Daoy (cell line): ENCODE measurements around the gene ARHGEF37. TPM values are rescaled to one million over a fixed set of nuclear protein-coding genes. Genes with fewer than 3 reads are reported as not detected.
"Not testable (repeated sequence)": the region's sequence is repeated elsewhere in the genome, so short reads cannot be mapped to it uniquely, and the experiment has no call there.

ENCODE experiments used
- DNase-seq: peaks from one replicate; pipeline ENCODE4 v3.0.0-alpha.2; 2015; ENCODE audit warnings: low read depth
- total RNA-seq: library from RNA; depleted of rRNA; stranded (reverse); fragments of >200 nt; shearing (Covaris generic); gene quantifications from 2 replicates; pipeline ENCODE4 v1.2.3, GENCODE V29; 2014

Gene ARHGEF37
- total RNA-seq, 1 experiment from 2014 or later, result 0.69 TPM

- no peak for DNase-seq
Observed at GRCh38 chr5:149567226-149567625, 14.1 kb upstream of the ARHGEF37 start.

DNA sequence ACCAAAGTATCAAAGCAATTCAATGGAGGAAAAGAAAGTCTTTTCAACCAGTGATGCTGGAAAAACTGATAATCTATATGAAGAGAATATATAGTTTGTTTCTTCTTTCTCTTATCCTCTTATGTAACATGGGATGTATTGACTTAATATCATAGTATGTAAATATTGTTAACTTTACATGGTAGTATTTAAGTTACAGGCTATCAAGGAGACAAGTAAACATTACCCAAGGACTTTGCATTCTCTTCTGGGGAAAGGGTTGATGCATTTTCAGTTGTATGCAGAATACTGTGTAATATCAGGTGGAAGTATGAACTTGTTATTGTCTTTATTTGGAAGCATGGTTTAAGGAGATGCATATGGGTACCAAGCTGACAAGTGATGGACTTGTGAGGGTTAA lies 9.1 kb upstream of the ARHGEF37 start:
- no peak for DNase-seq

DNA sequence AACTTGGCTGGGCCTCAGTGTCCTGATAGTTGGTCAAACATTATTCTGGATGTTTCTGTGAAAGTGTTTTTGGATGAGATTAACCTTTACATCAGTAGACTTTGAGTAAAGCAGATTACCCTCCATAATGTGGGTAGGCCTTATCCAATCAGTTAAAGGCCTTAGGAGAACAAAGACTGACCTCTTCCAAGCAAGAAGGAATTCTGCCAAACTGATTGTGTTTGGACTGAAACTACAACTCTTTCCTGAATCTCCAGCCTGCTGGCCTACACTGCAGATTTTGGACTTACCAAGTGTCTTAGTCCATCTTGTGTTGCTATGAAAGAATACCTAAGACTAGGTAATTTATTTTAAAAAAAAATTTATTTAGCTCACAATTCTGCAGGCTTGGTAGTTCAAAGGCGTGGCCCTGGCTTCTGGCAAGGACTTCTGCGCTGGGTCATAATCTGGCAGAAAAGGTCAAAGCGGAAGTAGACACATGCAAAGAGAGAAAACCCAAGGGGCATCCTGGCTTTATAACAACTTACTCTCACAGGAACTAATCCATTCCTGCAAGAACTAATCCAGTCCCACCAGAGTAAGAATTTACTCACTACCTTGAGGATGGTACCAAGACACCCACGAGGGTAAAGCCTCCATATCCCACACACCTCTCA lies 8.6 kb upstream of the ARHGEF37 start:
- DNase-seq, result no peak

GRCh38 chr5:149575131-149575530 lies 6.2 kb upstream of the ARHGEF37 start:
- no peak for DNase-seq

- no peak for DNase-seq
Observed at GRCh38 chr5:149576021-149576420, 5.3 kb upstream of the ARHGEF37 start.

- DNase-seq, result no peak
Observed at GRCh38 chr5:149578896-149579295, 2.4 kb upstream of the ARHGEF37 start.

DNA sequence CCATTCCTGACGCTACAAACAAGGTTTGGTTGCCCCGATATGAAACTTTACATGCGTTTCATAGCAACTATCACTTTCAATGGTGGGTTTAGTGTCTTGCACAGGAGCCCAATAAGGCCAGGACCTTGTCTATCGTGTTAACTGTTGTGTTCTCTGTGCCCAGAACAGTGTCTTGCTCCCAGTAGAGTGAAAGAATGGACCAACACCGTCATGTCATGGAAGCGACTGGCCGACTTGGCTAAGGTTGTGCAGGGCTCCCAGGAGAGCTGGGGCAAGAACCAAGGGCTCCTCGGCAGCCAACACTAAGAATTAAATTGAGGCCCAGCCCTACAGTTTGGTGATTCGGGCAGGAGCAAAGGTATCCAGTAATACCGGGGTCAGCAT lies 498 bp upstream of the ARHGEF37 start:
- no peak for DNase-seq

GRCh38 chr5:149581931-149582768 lies 852 bp downstream of the ARHGEF37 start:
- DNase-seq, result peak; percentile 21

DNA sequence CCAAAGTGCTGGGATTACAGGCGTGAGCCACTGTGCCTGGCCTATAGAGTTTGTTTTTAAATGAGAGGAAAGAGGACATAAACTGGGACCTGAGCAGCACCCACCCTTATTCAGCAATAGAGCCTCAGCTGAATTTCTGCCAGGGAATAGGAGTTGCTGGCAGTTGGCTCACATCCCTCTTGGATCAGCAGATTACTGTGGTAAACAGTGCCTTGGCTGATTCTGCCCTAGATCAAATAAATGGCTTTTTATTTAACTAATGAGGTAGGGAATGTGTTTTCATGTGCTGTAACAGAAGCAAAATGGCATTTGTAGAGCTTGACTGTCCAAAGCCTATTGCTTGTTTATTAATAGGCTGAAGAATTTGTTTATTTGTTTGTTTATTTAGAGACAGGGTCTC lies 2.1 kb downstream of the ARHGEF37 start:
- DNase-seq, result no peak

- no peak for DNase-seq
Observed at GRCh38 chr5:149584121-149584520, 2.8 kb downstream of the ARHGEF37 start.

DNA sequence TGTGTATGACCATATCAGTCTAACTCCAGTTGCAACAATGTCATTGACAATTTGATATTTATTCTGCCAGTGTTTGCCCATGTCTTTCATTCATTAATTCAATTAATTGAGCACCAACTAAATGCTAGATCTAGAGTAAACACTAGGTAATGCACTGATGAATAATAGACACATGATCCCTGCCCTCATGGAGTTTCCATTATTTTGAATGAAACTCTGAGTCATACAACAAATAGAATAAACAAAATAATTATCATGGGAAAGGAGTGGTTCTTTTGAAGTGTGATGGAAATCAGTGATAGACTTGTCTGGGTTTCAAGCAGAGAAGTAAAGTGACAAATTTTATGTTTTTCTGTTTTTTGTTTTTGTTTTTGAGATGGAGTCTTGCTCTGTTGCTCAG lies 4.6 kb downstream of the ARHGEF37 start:
- no peak for DNase-seq

- DNase-seq, result no peak
Observed at GRCh38 chr5:149586708-149587318, 5.5 kb downstream of the ARHGEF37 start.

DNA sequence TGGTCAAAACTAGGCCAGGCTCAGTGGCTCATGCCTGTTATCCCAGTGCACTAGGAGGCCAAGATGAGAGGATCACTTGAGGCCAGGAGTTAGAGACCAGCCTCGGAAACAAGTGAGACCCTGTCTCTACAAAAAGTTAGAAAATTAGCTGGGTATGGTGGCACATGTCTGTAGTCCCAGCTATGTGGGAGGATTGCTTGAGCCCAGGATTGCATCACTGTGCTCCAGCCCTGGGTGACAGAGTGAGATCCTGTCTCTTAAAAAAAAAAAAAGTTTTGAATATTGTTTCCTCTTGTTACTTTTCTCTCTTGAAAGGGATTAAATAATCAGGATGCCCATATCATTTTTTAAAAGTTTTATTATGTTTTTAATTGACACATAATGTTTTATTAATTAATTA lies 7.6 kb downstream of the ARHGEF37 start:
- no peak for DNase-seq

DNA sequence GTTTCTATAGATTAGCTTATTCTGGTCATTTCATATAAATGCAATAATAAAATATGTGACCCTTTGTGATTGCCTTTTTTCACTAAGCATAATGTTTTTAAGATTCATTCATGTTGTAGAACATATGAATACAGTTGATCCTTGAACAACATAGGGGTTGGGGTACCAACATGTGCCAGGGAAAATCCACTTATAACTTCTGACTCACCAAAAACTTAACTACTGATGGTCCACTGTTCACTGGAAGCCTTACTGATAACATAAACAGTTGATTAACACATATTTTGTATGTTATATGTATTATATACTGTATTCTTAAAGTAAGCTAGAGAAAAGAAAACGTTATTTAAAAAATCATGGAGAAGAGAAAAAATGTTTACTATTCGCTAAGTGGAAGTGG lies 12.1 kb downstream of the ARHGEF37 start:
- DNase-seq, result no peak

DNA sequence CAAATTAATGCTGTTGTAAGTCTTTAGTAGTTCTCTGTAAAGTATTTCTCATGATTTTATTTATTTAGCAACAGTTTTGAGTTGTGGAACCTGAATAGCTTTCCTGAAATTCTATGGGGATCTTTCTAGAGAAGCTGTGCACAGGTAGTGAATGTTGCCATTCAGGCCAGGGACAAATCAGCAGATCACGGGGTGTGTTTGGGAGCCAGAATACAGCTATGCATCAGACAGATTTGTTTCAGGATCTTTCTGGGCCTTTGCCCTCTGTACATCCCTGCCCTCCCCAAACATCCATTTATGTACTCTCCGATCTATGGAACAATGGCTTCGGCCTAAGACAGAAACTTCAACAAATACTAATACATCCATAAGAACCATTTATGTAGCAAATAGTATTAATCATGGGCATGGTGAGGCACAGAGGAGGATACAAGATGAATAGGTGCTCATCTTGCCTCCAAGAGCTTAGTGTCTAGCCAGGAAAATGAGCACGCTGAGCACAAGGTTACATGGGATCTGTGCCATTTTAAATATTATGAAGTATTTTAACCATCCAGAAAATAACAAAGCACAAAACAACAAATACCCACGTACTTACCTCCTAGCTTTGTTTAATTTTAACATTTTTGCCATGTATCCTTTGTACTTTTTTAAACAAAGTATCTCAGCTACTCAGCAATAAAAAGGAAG lies 13.1 kb downstream of the ARHGEF37 start:
- no peak for DNase-seq

- peak; percentile 44 for DNase-seq
Observed at GRCh38 chr5:149595105-149595504, 13.8 kb downstream of the ARHGEF37 start.

DNA sequence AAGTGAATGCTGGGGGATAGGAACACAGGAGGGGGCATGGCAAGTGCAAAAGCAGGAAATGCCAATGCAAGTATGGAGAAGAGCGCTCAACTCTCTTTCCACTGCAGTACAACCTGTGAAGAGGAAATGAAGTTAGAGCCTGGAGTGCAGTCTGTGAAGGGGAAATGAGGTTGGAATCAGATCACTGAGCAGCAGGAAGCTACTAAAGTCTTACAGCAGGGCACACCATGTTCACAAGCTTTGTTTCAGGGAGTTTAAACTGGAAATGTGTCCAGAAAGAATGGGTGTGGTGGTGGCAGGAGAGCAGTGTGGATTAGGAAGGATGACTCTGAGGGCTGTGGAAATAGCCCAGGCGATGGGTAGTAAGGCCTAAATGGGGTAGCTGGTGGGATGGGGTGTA lies 15.4 kb downstream of the ARHGEF37 start:
- DNase-seq, result no peak

DNA sequence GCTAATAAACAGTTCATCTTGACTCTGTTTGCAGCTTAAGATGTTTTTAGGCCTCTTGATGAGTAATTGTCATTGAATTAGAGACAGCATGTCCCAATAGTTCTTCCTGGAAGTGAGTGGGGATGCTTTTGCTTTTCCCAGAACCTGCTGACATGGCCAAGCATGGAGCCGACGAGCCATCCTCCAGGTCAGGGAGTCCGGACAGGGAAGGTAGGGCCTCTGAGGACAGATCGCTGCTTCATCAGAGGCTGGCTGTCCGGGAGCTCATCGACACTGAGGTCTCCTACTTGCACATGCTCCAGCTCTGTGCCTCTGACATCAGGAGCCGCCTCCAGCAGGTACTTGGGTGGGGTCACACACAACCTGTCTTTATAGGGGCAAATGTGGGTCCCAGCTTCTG lies 16.3 kb downstream of the ARHGEF37 start:
- no peak for DNase-seq

GRCh38 chr5:149598234-149598633 lies 16.9 kb downstream of the ARHGEF37 start:
- not testable (repeated sequence) for DNase-seq

DNA sequence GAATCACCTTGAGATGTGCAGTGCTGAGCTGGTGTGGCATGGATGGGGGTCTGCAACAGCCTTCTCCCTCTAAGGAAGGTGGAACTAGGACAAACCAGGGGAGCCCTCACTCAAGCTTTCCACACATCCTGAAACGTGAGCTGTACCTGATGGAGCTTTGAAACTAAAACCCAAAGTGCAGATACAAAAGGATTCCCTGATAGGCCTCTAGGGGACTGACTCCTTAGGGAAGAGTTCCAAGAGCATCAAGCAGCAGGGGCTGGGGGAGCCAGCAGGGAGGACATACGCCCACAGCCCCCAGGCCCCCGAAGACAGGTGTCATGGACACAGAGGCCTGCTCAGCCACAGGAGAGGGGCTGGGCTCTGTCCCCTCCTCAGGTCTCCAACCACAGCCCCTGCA lies 17.7 kb downstream of the ARHGEF37 start:
- no peak for DNase-seq

GRCh38 chr5:149599375-149599774 lies 18.1 kb downstream of the ARHGEF37 start:
- DNase-seq, result no peak

GRCh38 chr5:149600932-149601331 lies 19.6 kb downstream of the ARHGEF37 start:
- DNase-seq, result no peak
